Nephron progenitor cell (in vitro differentiated cells): ENCODE results near the gene MTCP1.
A peak's percentile ranks its signal among the peaks of the same experiment; 100 is the strongest.

Experiments
- DNase-seq: peaks from one replicate; pipeline ENCODE4 v3.0.0; 2021
- H3K27ac Mint-ChIP-seq: 2 replicates; pipeline ENCODE4 v1.8.0; 2021; ENCODE audit warnings: mild to moderate bottlenecking, moderate library complexity, mixed read lengths
- H3K27me3 Mint-ChIP-seq: 2 replicates; pipeline ENCODE4 v1.8.0; 2021; ENCODE audit warnings: mild to moderate bottlenecking, low read depth, mixed read lengths; ENCODE audit not compliant: poor library complexity
- H3K36me3 Mint-ChIP-seq: 2 replicates; pipeline ENCODE4 v1.8.0; 2021; ENCODE audit warnings: low read depth, mixed read lengths
- H3K4me1 Mint-ChIP-seq: 2 replicates; pipeline ENCODE4 v1.8.0; 2021; ENCODE audit warnings: mixed read lengths
- H3K4me3 Mint-ChIP-seq: 2 replicates; pipeline ENCODE4 v1.8.0; 2021; ENCODE audit warnings: mild to moderate bottlenecking, moderate library complexity, mixed read lengths
- H3K9me3 Mint-ChIP-seq: 2 replicates; pipeline ENCODE4 v1.8.0; 2021; ENCODE audit warnings: mild to moderate bottlenecking, moderate library complexity, mixed read lengths
- CTCF ChIP-seq: fragments of 200-600 bp; sonication (generic); IDR thresholded peaks from 2 replicates; pipeline ENCODE4 v1.5.0; 2021; ENCODE audit warnings: antibody characterized with exemption

The MTCP1 gene

GRCh38 chrX:155070975-155071693, at the start of gene MTCP1, which contains the start of the genes BRCC3 and CMC4:
Gene MTCP1 (minus strand): TSS chrX:155071136. CDS start chrX:155066010, 5,126 bp downstream.
Gene BRCC3 (plus strand): TSS chrX:155071508. CDS start chrX:155071528, 20 bp downstream.
Gene CMC4 (minus strand): TSS chrX:155071136. CDS start chrX:155064023, 7,113 bp downstream.
- H3K27ac Mint-ChIP-seq: peak within 1 kb of the TSS; percentile 71
- peaks cover 26% of the 10 kb centered on the region for H3K36me3 Mint-ChIP-seq
- peak; percentile 76 for DNase-seq
- no peaks in the 10 kb centered on the region for H3K27me3 Mint-ChIP-seq
- no peak for TF ChIP-seq CTCF
- peaks cover 43% of the 10 kb centered on the region for H3K4me1 Mint-ChIP-seq
- peaks cover 33% of the 10 kb centered on the region for H3K9me3 Mint-ChIP-seq
- peak within 1 kb of the TSS; percentile 90 for H3K4me3 Mint-ChIP-seq

GRCh38 chrX:155115174-155115819, 44.4 kb upstream of the MTCP1 start:
- no peaks in the 10 kb centered on the region for H3K27me3 Mint-ChIP-seq

GRCh38 chrX:155113097-155113496, 42.2 kb upstream of the MTCP1 start:
- Mint-ChIP-seq H3K4me1 (no peaks in the 10 kb centered on the region), H3K27ac (no peak overlapping the region), H3K36me3 (peaks cover 86% of the 10 kb centered on the region), H3K9me3 (peaks cover 63% of the 10 kb centered on the region), H3K27me3 (no peaks in the 10 kb centered on the region), H3K4me3 (no peak overlapping the region)
- DNase-seq: no peak
- no peak for TF ChIP-seq CTCF

More at GRCh38 chrX:155115174-155115819, 44.4 kb upstream of the MTCP1 start:
- DNase-seq: no peak
- no peak for TF ChIP-seq CTCF
- H3K36me3 Mint-ChIP-seq: peaks cover 79% of the 10 kb centered on the region
- no peak overlapping the region for H3K27ac Mint-ChIP-seq
- H3K9me3 Mint-ChIP-seq: peaks cover 59% of the 10 kb centered on the region
- no peaks in the 10 kb centered on the region for H3K4me1 Mint-ChIP-seq
- H3K4me3 Mint-ChIP-seq: no peak overlapping the region

GRCh38 chrX:155112171-155112570, 41.2 kb upstream of the MTCP1 start:
- H3K4me3 Mint-ChIP-seq: no peak overlapping the region
- no peaks in the 10 kb centered on the region for H3K4me1 Mint-ChIP-seq
- H3K9me3 Mint-ChIP-seq: peaks cover 62% of the 10 kb centered on the region
- H3K27me3 Mint-ChIP-seq: no peaks in the 10 kb centered on the region
- no peak for DNase-seq
- TF ChIP-seq CTCF: no peak
- H3K36me3 Mint-ChIP-seq: peaks cover 93% of the 10 kb centered on the region
- H3K27ac Mint-ChIP-seq: no peak overlapping the region

GRCh38 chrX:155108427-155108826, 37.5 kb upstream of the MTCP1 start:
- Mint-ChIP-seq H3K27ac (no peak overlapping the region), H3K9me3 (peaks cover 41% of the 10 kb centered on the region), H3K4me1 (no peaks in the 10 kb centered on the region), H3K36me3 (peaks cover 70% of the 10 kb centered on the region), H3K4me3 (no peak overlapping the region), H3K27me3 (no peaks in the 10 kb centered on the region)
- no peak for TF ChIP-seq CTCF
- DNase-seq: no peak
